T-helper 2 cell (primary cell): ENCODE measurements around the gene ARPP21.

ENCODE experiments used
- DNase-seq, 5 experiments: peaks; one replicate each; pipeline versions ENCODE4 v3.0.0 to v3.0.0-alpha.2; 2012 to 2022

ARPP21 gene

GRCh38 chr3:35677797-35678196, 38.5 kb downstream of the ARPP21 start:
- DNase-seq = no peak

- DNase-seq = no peak
These were observed 39.4 kb downstream of the ARPP21 start for GRCh38 chr3:35678643-35679161.

- no peak for DNase-seq
These were observed 40.2 kb downstream of the ARPP21 start for GRCh38 chr3:35679409-35680080.

DNA sequence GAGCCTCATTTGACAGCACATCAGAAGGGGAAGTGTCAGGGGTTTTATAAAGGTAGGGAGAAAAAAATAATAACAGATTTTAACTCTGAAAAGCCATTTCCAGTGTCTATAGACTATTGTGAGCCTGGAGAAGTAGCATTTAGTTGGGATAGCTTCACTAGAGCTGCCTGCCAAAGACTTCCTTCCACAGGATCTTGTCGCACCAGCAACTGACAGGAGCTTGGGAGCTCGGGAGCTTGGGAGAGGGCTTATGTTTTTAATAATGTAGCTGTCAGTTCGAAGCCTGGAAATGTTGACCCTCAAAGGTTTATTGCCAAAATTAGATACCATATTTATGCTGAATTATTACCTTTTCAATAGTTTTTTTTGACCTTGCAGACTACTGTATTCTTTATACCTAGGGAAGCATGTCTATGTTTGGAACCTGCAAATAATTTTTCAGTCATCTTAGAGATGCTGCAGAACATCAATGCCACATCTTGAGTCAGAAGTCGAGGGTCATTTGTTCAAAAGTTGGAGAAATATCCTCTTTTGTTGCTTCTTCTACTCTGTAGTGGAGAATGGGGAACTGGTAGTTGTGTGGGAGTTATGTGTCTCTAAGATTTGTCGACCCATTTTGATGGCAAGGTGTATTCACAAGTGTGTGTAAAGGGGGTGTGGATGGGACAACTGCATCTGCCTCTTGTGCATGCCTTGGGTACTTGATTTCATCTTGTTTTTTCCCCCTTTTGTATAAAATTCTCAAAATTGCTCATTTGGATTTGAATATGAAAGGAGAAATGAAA, 41.7 kb downstream of the ARPP21 start:
- DNase-seq = no peak

DNA sequence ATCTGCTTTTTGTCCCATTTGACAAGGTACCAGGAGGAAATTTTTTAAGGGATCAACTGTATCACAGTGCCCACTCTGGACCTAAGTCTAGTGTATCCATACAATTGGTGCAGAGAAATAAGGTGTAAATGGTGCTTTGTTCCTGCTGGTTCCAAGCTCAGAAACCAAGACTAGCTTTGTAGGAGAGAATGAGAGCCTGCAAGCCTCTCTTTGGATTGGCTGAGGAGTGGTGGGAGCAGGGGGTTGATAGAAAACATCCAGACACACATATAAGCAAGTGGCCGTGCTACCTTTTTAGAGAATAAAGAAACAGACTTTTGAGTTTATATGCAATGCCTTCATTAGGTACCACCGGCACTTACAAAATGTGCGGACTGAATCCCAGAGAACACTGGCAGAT, 45.8 kb downstream of the ARPP21 start:
- DNase-seq = no peak

DNA sequence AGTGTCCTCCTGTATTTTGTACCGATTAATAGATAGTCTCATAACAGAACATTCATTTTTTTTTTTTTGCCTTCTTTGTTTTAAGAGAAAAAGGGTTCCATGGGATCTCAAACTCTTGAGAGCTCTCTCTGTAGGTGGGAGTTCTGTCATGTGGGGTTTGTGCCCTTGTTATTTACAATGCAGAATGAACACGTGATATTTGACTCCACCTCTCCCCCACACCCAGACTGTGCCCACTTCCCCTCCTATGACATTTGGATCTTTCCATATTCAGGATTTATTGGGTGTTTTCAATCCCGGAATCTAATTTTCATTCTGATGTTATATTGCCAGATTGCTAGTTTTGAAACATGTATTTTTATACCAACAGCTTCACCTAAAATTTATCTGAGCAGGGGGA, 49.5 kb downstream of the ARPP21 start:
- DNase-seq = no peak

DNA sequence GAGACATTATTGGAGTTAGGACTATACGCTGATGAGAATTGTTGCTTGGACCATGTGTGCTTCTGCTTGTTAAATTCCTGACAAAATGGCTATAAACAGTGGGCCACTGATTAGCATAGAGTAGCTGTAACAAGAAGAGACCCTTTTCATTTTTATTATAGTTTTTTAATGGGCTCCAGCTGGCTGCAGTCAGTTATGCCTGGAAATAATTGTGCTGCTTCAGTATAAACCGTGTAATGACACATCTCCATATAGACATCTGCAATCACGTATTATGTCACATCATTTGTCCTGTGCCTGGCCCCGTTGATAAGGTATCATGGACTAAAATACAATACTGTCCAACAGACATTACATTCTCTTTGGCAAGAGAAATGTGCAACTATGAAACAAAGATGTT, 50.9 kb downstream of the ARPP21 start:
- DNase-seq = no peak

DNA sequence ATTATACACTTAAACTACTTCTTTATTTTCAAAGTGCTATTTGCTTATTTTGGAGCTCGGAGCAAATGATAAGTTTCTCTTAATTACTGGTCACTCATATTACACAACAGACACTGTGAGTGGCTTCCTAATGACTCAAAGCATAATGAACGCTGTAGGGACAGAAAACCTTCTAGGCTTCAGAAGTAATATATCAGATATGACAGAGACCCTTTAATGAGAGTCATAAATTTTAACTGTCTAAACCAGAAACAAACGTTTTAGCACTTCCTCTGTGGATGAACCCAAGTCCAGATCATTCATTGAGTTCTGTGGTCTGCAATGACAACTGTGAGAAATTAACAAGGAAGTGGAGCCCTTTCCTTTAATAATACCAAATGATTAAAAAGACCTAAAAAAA, 66.6 kb downstream of the ARPP21 start:
- DNase-seq = no peak

- DNase-seq = peak in 1 of 5 experiments; percentile 20
These were observed 68.6 kb downstream of the ARPP21 start for GRCh38 chr3:35707904-35708303.

DNA sequence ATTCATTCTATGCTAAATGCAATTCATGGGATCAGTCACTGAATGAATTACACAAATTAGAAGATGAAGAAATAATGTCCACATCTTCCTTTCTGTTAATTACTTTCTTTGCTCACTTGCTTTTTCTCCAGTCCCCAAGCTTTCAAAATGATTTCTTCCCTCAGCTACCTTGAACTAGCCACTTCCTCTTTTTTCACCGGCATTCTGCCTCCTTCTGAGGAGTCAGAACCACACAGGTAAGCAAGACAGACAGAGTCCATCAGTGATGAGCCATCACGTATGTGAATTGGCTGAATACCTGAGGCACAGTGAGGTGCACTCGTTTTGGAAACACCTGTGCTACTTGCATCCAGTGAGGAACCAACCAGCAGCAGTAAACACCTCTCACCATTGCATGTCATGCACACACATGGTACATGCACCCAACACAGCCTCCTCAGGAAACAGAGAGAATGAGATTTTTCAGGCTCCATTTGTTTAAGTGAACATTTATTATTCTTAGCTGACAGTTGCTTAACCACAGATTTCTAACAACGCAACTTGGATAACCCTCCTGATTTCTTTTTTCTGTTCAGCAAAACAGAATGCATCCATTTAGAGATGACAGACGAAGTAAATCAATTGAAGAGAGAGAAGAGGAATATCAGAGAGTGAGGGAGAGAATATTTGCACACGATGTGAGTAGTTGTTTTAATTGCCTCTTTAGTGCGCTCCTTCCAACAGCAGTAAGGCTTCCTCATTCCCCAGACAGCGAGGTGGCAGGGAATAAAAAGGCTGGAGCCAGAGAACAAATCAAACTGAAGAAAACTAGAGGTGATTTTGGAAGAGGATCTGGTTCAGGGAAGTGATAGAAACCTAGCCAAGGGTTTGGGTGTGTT, 69.3 kb downstream of the ARPP21 start:
- DNase-seq = no peak

- DNase-seq = no peak
These were observed 70.4 kb downstream of the ARPP21 start for GRCh38 chr3:35709691-35710090.

DNA sequence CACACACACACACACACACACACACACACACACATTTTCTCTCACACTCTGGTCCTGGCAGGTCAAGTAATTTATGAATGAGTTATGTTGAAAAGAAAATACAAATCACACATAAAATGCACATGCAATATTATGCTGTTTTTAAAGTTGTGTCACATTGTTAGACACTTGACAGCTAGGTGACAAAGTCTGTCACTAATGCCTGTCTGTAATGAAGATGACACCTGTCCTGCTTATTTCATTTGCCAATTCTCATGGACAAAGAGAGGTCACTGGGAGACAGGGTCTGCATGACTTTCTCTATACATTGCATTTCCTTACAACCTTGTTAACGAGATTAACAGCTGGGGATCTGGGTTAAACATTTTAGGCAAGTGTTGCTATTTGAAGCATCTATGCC, 71.2 kb downstream of the ARPP21 start:
- no peak for DNase-seq

DNA sequence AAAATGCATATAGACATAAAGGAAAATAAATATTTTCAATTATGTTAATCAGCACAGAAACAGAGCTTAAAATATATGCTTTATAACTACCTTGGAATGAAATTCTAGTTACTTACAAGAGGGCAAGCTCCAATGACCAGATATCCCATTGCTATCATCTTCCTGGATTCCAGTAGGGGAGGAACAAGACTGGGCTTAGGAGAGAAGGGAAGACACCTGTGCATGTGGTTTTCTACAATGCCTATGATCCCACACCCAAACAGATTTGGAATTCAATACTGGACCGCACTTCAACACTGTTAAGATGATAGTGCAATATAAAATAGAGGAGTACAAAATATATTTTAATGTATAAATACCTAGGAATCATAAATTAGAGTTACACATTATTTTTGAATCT, 79.6 kb downstream of the ARPP21 start:
- DNase-seq = no peak

GRCh38 chr3:35721628-35722027, 82.3 kb downstream of the ARPP21 start:
- DNase-seq = no peak

- no peak for DNase-seq
These were observed 83.6 kb downstream of the ARPP21 start for GRCh38 chr3:35722902-35723301.

DNA sequence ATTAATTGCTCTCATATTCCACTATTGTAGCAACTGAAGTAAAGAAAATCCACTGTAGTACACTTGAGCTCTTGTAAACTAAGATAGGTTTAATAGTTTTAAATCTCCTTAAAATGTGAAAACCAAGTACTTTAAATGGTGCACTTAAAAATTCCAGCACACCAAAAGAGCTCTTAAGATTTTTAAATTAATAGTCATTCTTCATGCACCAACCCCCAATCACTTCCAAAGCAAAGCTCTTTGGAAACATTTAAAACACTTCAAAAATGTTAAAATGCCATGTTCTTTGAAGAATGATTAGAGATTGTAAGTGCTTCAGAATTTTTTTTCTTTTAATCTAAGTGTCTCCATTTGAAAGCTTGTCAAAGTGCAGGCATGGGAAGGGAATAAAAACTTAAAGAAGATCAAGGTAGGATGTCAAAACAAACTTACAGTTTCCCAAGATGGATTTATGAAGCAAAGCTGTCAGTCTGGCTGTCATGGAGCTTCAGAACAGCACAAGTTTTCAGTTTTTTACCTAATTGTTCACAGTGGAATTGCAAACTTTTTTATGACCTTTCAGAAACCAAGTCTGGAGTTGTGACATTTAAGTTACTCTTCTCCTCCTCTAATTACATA, 84.3 kb downstream of the ARPP21 start:
- DNase-seq = no peak

DNA sequence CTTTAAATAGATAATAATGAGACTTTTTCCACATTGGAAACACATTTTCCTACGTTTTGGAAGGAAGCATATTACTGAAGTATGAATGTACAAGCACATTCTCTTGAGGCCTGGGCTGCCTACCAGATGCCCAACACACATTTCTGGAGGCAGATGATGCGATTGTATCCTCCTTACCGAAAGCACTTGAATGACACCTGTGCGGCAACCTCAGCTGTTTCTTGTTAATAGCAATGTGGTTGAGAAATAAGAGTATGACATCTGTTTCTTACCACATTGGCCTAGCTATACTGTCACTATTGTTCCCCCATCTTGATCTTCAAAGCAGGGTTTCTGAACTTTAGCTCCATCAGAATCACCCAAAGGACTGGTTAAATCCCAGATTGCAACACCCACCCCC, 84.8 kb downstream of the ARPP21 start:
- DNase-seq = peak in 1 of 5 experiments; percentile 12

DNA sequence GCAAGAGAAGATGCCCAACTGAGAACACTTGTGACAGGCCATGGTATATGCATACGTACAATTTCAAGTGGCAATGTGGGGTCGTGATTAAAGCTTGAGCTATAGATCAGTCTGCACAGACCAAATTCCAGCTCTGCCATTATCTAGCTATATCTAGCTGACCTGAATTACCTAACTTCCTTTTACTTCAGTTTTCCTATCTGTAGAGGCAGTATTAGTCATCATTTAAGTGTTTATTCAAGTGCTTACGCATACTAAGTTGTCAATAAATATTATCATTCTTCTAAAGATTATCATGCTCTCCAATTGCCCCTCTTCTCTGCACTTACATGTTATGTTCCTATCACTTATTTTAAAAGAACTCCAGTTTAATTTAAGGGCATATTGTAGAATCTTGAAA, 87.9 kb downstream of the ARPP21 start:
- DNase-seq = no peak

- no peak for DNase-seq
These were observed 94.0 kb downstream of the ARPP21 start for GRCh38 chr3:35733341-35733740.

DNA sequence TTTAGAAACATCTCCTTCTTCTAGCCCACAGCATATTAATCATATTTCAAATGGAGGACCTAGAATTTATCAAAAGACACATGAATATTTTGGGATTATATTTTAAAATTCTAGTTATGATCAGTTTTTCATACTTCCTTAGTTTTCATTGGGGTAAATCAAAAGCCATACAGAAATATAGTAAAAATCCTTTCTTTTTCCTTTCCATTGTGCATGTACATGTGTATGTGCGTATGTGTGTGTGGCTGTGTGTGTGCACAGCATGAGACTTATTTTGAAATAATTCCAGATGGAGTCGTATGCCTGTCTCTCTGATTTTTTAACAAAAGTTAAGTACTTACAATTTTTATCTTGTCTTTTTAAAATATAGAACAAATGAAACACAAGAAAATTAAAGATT, 94.5 kb downstream of the ARPP21 start:
- DNase-seq = no peak

DNA sequence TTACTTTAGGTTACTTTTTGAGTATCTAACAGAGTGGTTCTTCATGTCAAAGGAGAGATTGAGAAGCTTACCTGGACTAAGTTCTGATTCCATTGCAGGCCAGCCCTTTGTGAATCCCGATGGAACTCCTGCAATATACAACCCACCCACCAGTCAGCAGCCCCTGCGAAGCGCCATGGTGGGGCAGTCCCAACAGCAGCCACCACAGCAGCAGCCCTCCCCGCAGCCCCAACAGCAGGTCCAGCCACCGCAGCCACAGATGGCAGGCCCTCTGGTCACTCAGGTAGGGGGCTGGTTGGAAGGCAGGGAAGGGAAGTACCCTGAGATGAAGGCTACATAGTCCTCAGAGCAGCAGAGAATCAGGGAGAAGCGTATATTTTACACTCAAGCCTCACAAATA, 97.8 kb downstream of the ARPP21 start:
- no peak for DNase-seq

DNA sequence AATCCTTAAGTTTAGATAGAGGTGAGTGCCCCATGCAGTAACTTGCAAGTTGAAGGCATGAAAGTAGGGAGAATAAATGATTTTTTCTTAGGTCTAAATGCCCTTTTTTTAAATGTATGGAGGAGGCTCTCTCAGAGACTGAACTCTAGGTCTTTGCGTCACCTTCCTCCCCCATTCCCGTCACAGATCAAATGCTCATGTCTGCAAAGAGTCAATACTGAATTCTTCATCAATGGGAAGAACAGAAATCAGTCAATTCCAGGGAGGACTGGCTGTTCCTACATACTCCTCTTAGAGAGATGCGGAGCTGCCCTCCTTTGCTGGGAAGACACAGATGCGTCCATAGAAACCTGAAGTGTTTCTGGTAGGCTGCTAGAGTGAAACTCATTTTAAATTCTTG, 98.2 kb downstream of the ARPP21 start:
- no peak for DNase-seq
